Activated CD4-positive, alpha-beta T cell treated with anti-CD3 and anti-CD28 coated beads for 36 hours (primary cell): ENCODE data around the gene MCOLN1. TPM values are rescaled to one million over a fixed set of nuclear protein-coding genes. Genes with fewer than 3 reads are reported as not detected.

ENCODE experiments used
- ATAC-seq: fragments of 200-7000 bp; cut with Tn5 transposase; one replicate; pipeline ENCODE4 v1.10.0; 2021; ENCODE audit warnings: mild to moderate bottlenecking, moderate library complexity
- CTCF ChIA-PET: fragments of 350-600 bp; sonication (Branson Sonifier 250); formaldehyde crosslinking; loops from one replicate; lab custom pipeline; 2021; ENCODE audit warnings: antibody characterized with exemption; lab: Charles Lee
- POLR2A ChIA-PET: fragments of 350-600 bp; sonication (Branson Sonifier 250); formaldehyde crosslinking; loops from one replicate; lab custom pipeline; 2021; ENCODE audit warnings: antibody characterized with exemption, inconsistent platforms; lab: Charles Lee
- DNase-seq: peaks from one replicate; pipeline ENCODE4 v3.0.0-alpha.2; 2020
- H3K27ac Mint-ChIP-seq: one replicate; pipeline ENCODE4 v1.8.0; 2021; ENCODE audit warnings: mixed read lengths
- H3K27me3 Mint-ChIP-seq: one replicate; pipeline ENCODE4 v1.8.0; 2021; ENCODE audit warnings: mixed read lengths
- H3K36me3 Mint-ChIP-seq: one replicate; pipeline ENCODE4 v1.8.0; 2021; ENCODE audit warnings: low read depth, mixed read lengths
- H3K4me1 Mint-ChIP-seq: one replicate; pipeline ENCODE4 v1.8.0; 2021; ENCODE audit warnings: mixed read lengths
- H3K4me3 Mint-ChIP-seq: one replicate; pipeline ENCODE4 v1.8.0; 2021; ENCODE audit warnings: mild to moderate bottlenecking, moderate library complexity, mixed read lengths
- H3K9me3 Mint-ChIP-seq: one replicate; pipeline ENCODE4 v1.8.0; 2021; ENCODE audit warnings: low read depth, mixed read lengths
- intact Hi-C, 2 experiments: fragments of 100-400 bp; cut with DNase I in 1 of 2; cut with micrococcal nuclease in 1 of 2; formaldehyde crosslinking; loops; one replicate each; pipeline versions ENCODE4 v1.14.2 to v1.15.1; 2022 to 2024; cut with DNase I, micrococcal nuclease
- total RNA-seq, 2 experiments: library from RNA; stranded (reverse); gene quantifications; one replicate each; pipeline ENCODE4 v1.2.3, GENCODE V29; 2021

The MCOLN1 gene
- total RNA-seq, 2 experiments from 2014 or later: 6.7 to 7.7 TPM

GRCh38 chr19:7549429-7550148 is 27.2 kb downstream of the MCOLN1 start:
- peaks cover 22% of the 10 kb centered on the region for H3K4me1 Mint-ChIP-seq
- no peak overlapping the region for H3K27ac Mint-ChIP-seq
- no peaks in the 10 kb centered on the region for H3K27me3 Mint-ChIP-seq
- no peaks in the 10 kb centered on the region for H3K9me3 Mint-ChIP-seq
- H3K36me3 Mint-ChIP-seq: peaks cover 17% of the 10 kb centered on the region
- POLR2A ChIA-PET: no interaction called here
- intact Hi-C loops: loop anchor here in 1 of 2 experiments (2.0 kb wide), 1 partner anchor 15 kb away; the partner anchor contains the start of gene PNPLA6
- CTCF ChIA-PET: no interaction called here
- no peak overlapping the region for H3K4me3 Mint-ChIP-seq
- ATAC-seq (no peak), DNase-seq (no peak)

GRCh38 chr19:7550169-7550770 is 27.8 kb downstream of the MCOLN1 start:
- DNase-seq (no peak), ATAC-seq (no peak)
- no peaks in the 10 kb centered on the region for H3K27me3 Mint-ChIP-seq
- intact Hi-C loops: loop anchor here in 1 of 2 experiments (2.0 kb wide), 1 partner anchor 15 kb away; the partner anchor contains the start of gene PNPLA6
- ChIA-PET POLR2A (no interaction called here), CTCF (no interaction called here)
- no peaks in the 10 kb centered on the region for H3K9me3 Mint-ChIP-seq
- H3K27ac Mint-ChIP-seq: no peak overlapping the region
- peaks cover 17% of the 10 kb centered on the region for H3K36me3 Mint-ChIP-seq
- H3K4me1 Mint-ChIP-seq: peaks cover 18% of the 10 kb centered on the region
- no peak overlapping the region for H3K4me3 Mint-ChIP-seq

GRCh38 chr19:7550987-7551761 is 28.8 kb downstream of the MCOLN1 start:
- Mint-ChIP-seq H3K27me3 (no peaks in the 10 kb centered on the region), H3K36me3 (peaks cover 17% of the 10 kb centered on the region), H3K4me3 (no peak overlapping the region), H3K4me1 (peaks cover 11% of the 10 kb centered on the region), H3K27ac (peak overlapping the region; percentile 58), H3K9me3 (no peaks in the 10 kb centered on the region)
- DNase-seq (peak; percentile 77), ATAC-seq (peak; percentile 87)
- intact Hi-C loops: loop anchor here (1.0 to 2.0 kb wide), 4 partner anchors 16 to 45 kb away; partner anchors contain the start of genes PNPLA6 (in 2 of the 2) and MCOLN1 (in 1 of the 2)
- ChIA-PET POLR2A (interaction anchor here (0.5 kb wide), 1 partner anchor 17 kb away, joined by 4 read pairs; no protein-coding TSS in a partner anchor), CTCF (no interaction called here)

- ChIA-PET POLR2A (no interaction called here), CTCF (interaction anchor here (0.7 kb wide), 1 partner anchor 451 kb away, joined by 3 read pairs; no protein-coding TSS in a partner anchor)
- Mint-ChIP-seq H3K36me3 (peaks cover 28% of the 10 kb centered on the region), H3K4me3 (no peak overlapping the region), H3K4me1 (peaks cover 4% of the 10 kb centered on the region), H3K9me3 (no peaks in the 10 kb centered on the region), H3K27me3 (no peaks in the 10 kb centered on the region), H3K27ac (no peak overlapping the region)
- intact Hi-C loops: no loop called here
- ATAC-seq (no peak), DNase-seq (no peak)
Measured at GRCh38 chr19:7552781-7553180, 30.4 kb downstream of the MCOLN1 start.

- intact Hi-C loops: no loop called here
- no peak for DNase-seq
- peaks cover 4% of the 10 kb centered on the region for H3K4me1 Mint-ChIP-seq
- no peak overlapping the region for H3K27ac Mint-ChIP-seq
- no peaks in the 10 kb centered on the region for H3K9me3 Mint-ChIP-seq
- peaks cover 36% of the 10 kb centered on the region for H3K36me3 Mint-ChIP-seq
- H3K27me3 Mint-ChIP-seq: no peaks in the 10 kb centered on the region
- ChIA-PET CTCF (interaction anchor here (2.2 kb wide), 1 partner anchor 14 kb away, joined by 8 read pairs; no protein-coding TSS in a partner anchor), POLR2A (no interaction called here)
- ATAC-seq: no peak
- no peak overlapping the region for H3K4me3 Mint-ChIP-seq
Measured at GRCh38 chr19:7554565-7554964, 32.1 kb downstream of the MCOLN1 start.

GRCh38 chr19:7554990-7555864 is 32.8 kb downstream of the MCOLN1 start:
- Mint-ChIP-seq H3K36me3 (peaks cover 37% of the 10 kb centered on the region), H3K4me3 (no peak overlapping the region), H3K9me3 (no peaks in the 10 kb centered on the region), H3K27me3 (no peaks in the 10 kb centered on the region), H3K4me1 (peaks cover 4% of the 10 kb centered on the region), H3K27ac (no peak overlapping the region)
- ChIA-PET CTCF (interaction anchor here (2.2 kb wide), 1 partner anchor 13 kb away, joined by 8 read pairs; no protein-coding TSS in a partner anchor), POLR2A (no interaction called here)
- intact Hi-C loops: no loop called here
- peak; percentile 71 for DNase-seq
- peak; percentile 46 for ATAC-seq

- intact Hi-C loops: no loop called here
- Mint-ChIP-seq H3K4me1 (no peaks in the 10 kb centered on the region), H3K36me3 (peaks cover 37% of the 10 kb centered on the region)
Measured at GRCh38 chr19:7556696-7557315, 34.4 kb downstream of the MCOLN1 start.

GRCh38 chr19:7558667-7559066 is 36.2 kb downstream of the MCOLN1 start:
- CTCF ChIA-PET: interaction anchor here (0.6 to 2.3 kb wide), 3 partner anchors 10 to 371 kb away, joined by 3 to 7 read pairs (median 3); no protein-coding TSS in a partner anchor
- no peak for DNase-seq
- Mint-ChIP-seq H3K27me3 (no peaks in the 10 kb centered on the region), H3K4me3 (no peak overlapping the region), H3K36me3 (peaks cover 31% of the 10 kb centered on the region), H3K4me1 (no peaks in the 10 kb centered on the region), H3K9me3 (no peaks in the 10 kb centered on the region), H3K27ac (no peak overlapping the region)
- POLR2A ChIA-PET: no interaction called here
- ATAC-seq: no peak
- intact Hi-C loops: no loop called here

More at GRCh38 chr19:7556696-7557315, 34.4 kb downstream of the MCOLN1 start:
- POLR2A ChIA-PET: no interaction called here
- Mint-ChIP-seq H3K9me3 (no peaks in the 10 kb centered on the region), H3K4me3 (no peak overlapping the region), H3K27me3 (no peaks in the 10 kb centered on the region), H3K27ac (no peak overlapping the region)
- no peak for ATAC-seq
- CTCF ChIA-PET: no interaction called here
- DNase-seq: no peak

- ATAC-seq (no peak), DNase-seq (no peak)
- POLR2A ChIA-PET: no interaction called here
- Mint-ChIP-seq H3K27me3 (no peaks in the 10 kb centered on the region), H3K4me1 (no peaks in the 10 kb centered on the region), H3K9me3 (no peaks in the 10 kb centered on the region), H3K4me3 (no peak overlapping the region), H3K36me3 (peaks cover 31% of the 10 kb centered on the region), H3K27ac (no peak overlapping the region)
- CTCF ChIA-PET: interaction anchor here (0.6 to 2.3 kb wide), 4 partner anchors 9 to 370 kb away, joined by 3 to 7 read pairs (median 3); no protein-coding TSS in a partner anchor
- intact Hi-C loops: no loop called here
Measured at GRCh38 chr19:7559102-7559501, 36.7 kb downstream of the MCOLN1 start.

- ATAC-seq: no peak
- POLR2A ChIA-PET: no interaction called here
- no peak overlapping the region for H3K27ac Mint-ChIP-seq
Measured at GRCh38 chr19:7560255-7560654, 37.8 kb downstream of the MCOLN1 start.

More at GRCh38 chr19:7560255-7560654, 37.8 kb downstream of the MCOLN1 start:
- intact Hi-C loops: no loop called here
- DNase-seq: no peak
- no peaks in the 10 kb centered on the region for H3K4me1 Mint-ChIP-seq
- CTCF ChIA-PET: interaction anchor here (0.6 kb wide), 1 partner anchor 7 kb away, joined by 3 read pairs; no protein-coding TSS in a partner anchor
- no peaks in the 10 kb centered on the region for H3K9me3 Mint-ChIP-seq
- H3K4me3 Mint-ChIP-seq: no peak overlapping the region
- no peaks in the 10 kb centered on the region for H3K27me3 Mint-ChIP-seq
- H3K36me3 Mint-ChIP-seq: peaks cover 31% of the 10 kb centered on the region
